ENCODE data around the gene HBG1. TPM values are rescaled to one million over a fixed set of nuclear protein-coding genes. Genes with fewer than 3 reads are reported as not detected.

Gene HBG1
- total and polyA plus RNA-seq, 11 donors: not detected

DNA sequence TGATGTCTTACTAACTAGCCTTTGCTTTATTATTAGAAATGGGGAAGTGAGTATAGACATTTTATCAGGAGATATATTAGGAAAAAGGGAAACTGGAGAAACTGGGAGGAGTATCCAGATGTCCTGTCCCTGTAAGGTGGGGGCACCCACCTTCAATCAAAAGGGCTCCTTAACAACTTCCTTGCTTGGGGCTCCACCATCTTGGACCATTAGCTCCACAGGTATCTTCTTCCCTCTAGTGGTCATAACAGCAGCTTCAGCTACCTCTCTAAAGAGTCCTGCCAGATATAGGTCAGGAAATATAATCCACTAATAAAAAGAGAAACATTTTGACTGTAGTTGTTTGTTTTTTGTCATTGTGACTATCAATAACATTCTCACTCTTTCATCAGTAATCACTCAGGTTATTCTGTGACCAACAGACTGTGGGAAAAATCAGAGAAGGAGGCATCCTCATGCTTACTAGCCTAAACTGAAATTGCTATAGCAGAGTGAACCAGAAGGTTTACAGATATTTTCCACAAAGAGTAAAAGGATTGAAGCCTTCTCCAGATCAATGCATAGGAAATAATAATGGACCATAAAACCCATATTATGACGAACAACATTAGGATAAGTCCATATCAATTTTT is 41.7 kb upstream of the HBG1 start:
- DNase-seq (no peak), ATAC-seq (no peak)
- 68 to 79% (median 74%) methylated on average over 1 of the region's 1 CpG for WGBS, 4 donors
- intact Hi-C loops (cut with DNase I): no loop called here
- H3K9me3 ChIP-seq: no peaks in the 10 kb centered on the region
- H3K4me3 ChIP-seq: no peak overlapping the region
- H3K36me3 ChIP-seq: no peaks in the 10 kb centered on the region
- no peak overlapping the region for H3K27ac ChIP-seq
- TF ChIP-seq POLR2A (IDR thresholded peaks at IDR 0.05): no peak
- TF ChIP-seq, protein P1, sequence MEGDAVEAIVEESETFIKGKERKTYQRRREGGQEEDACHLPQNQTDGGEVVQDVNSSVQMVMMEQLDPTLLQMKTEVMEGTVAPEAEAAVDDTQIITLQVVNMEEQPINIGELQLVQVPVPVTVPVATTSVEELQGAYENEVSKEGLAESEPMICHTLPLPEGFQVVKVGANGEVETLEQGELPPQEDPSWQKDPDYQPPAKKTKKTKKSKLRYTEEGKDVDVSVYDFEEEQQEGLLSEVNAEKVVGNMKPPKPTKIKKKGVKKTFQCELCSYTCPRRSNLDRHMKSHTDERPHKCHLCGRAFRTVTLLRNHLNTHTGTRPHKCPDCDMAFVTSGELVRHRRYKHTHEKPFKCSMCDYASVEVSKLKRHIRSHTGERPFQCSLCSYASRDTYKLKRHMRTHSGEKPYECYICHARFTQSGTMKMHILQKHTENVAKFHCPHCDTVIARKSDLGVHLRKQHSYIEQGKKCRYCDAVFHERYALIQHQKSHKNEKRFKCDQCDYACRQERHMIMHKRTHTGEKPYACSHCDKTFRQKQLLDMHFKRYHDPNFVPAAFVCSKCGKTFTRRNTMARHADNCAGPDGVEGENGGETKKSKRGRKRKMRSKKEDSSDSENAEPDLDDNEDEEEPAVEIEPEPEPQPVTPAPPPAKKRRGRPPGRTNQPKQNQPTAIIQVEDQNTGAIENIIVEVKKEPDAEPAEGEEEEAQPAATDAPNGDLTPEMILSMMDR (IDR thresholded peaks at IDR 0.05): peak in 1 of 12 donors; percentile 9
- H3K27me3 ChIP-seq: no peaks in the 10 kb centered on the region
- no peaks in the 10 kb centered on the region for H3K4me1 ChIP-seq

- Histone ChIP-seq H3K4me1 (no peaks in the 10 kb centered on the region), H3K27me3 (no peaks in the 10 kb centered on the region), H3K27ac (no peak overlapping the region), H3K9me3 (no peaks in the 10 kb centered on the region), H3K4me3 (no peak overlapping the region), H3K36me3 (no peaks in the 10 kb centered on the region)
- 72 to 88% (median 85%) methylated on average over 1 of the region's 1 CpG for WGBS, 4 donors
- TF ChIP-seq, protein P1 (IDR thresholded peaks at IDR 0.05): no peak
- no peak for TF ChIP-seq POLR2A (IDR thresholded peaks at IDR 0.05)
- intact Hi-C loops (cut with DNase I): no loop called here
- DNase-seq (no peak), ATAC-seq (no peak)
Measured at GRCh38 chr11:5290106-5290505, 40.4 kb upstream of the HBG1 start.

DNA sequence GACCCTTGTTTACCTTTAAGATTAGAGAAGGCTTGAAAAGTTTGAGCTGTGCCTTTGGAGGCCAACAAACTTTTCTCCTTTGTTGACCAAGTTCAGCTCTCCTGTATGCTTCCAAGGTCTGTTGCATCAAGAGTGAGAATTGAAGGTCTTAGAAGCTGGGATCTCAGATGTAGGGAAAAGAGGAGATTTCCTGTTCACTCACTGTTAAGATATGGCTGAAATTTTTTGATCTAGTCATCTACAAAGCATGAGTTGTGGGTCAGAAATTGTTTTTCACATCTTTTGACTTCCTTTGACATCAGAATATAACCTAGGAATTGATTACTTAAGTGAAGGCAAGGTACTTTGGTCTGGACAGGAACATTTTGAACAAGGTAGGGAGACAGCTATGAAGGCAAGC is 40.0 kb upstream of the HBG1 start:
- ATAC-seq (no peak), DNase-seq (no peak)
- no peaks in the 10 kb centered on the region for H3K4me1 ChIP-seq
- no peak for TF ChIP-seq POLR2A (IDR thresholded peaks at IDR 0.05)
- TF ChIP-seq, protein P1 (IDR thresholded peaks at IDR 0.05): no peak
- no peak overlapping the region for H3K4me3 ChIP-seq
- no peak overlapping the region for H3K27ac ChIP-seq
- H3K27me3 ChIP-seq: no peaks in the 10 kb centered on the region
- H3K9me3 ChIP-seq: no peaks in the 10 kb centered on the region
- H3K36me3 ChIP-seq: no peaks in the 10 kb centered on the region
- intact Hi-C loops (cut with DNase I): no loop called here

GRCh38 chr11:5288906-5289550 is 39.4 kb upstream of the HBG1 start:
- intact Hi-C loops (cut with DNase I): no loop called here
- H3K9me3 ChIP-seq: no peaks in the 10 kb centered on the region
- no peaks in the 10 kb centered on the region for H3K4me1 ChIP-seq
- WGBS, 4 donors: 73 to 84% (median 79%) methylated on average over 6 of the region's 6 CpGs
- ATAC-seq (no peak), DNase-seq (no peak)
- no peak overlapping the region for H3K4me3 ChIP-seq
- H3K36me3 ChIP-seq: no peaks in the 10 kb centered on the region
- TF ChIP-seq POLR2A (IDR thresholded peaks at IDR 0.05): no peak
- TF ChIP-seq, protein P1 (IDR thresholded peaks at IDR 0.05): no peak
- H3K27ac ChIP-seq: no peak overlapping the region
- no peaks in the 10 kb centered on the region for H3K27me3 ChIP-seq

Measured in heart left ventricle (tissue), 16 donors.